A673 (cell line): ENCODE data around the gene NPC1.

Source experiments
- CTCF ChIP-seq: fragments of 300-800, 200-600 bp; sonication (generic); conservative IDR thresholded peaks from 2 replicates; pipeline ENCODE4 v1.5.1; 2017; ENCODE audit warnings: low read depth, mild to moderate bottlenecking, antibody characterized with exemption, low read length, moderate library complexity, mixed read lengths
- EZH2 ChIP-seq: fragments of 200-600 bp; sonication (generic); IDR thresholded peaks from 2 replicates; pipeline ENCODE4 v1.6.1; 2017; ENCODE audit warnings: borderline replicate concordance, low read depth, mild to moderate bottlenecking, mixed read lengths, antibody characterized with exemption, low read length; ENCODE audit not compliant: poor library complexity, severe bottlenecking

- TF ChIP-seq CTCF = no peak
- TF ChIP-seq EZH2 = no peak
Measured at GRCh38 chr18:23573020-23573419, 13.3 kb downstream of the NPC1 start.
